GM19035 (cell line): Measurements from ENCODE around the gene HRC.
"Not testable (repeated sequence)": the region's sequence is repeated elsewhere in the genome, so short reads cannot be mapped to it uniquely, and the experiment has no call there.

ENCODE experiments used
- ATAC-seq: cut with Tn5 transposase; IDR thresholded peaks from one replicate; pipeline ENCODE4 v1.9.1; 2021; ENCODE audit not compliant: unreplicated experiment

HRC gene

GRCh38 chr19:49155005-49155819 is at the start of gene HRC:
TSS of gene HRC (minus strand) at chr19:49155396. CDS start at chr19:49155237, 159 bp downstream.
- no peak for ATAC-seq

GRCh38 chr19:49201042-49201441 is 45.8 kb upstream of the HRC start:
- ATAC-seq, result no peak

GRCh38 chr19:49200238-49200862 is 45.2 kb upstream of the HRC start:
- no peak for ATAC-seq

GRCh38 chr19:49196527-49197240 is 41.5 kb upstream of the HRC start:
- no peak for ATAC-seq

GRCh38 chr19:49194408-49194807 is 39.2 kb upstream of the HRC start:
- no peak for ATAC-seq

GRCh38 chr19:49193822-49194394 is 38.7 kb upstream of the HRC start:
- no peak for ATAC-seq

GRCh38 chr19:49190781-49191180 is 35.6 kb upstream of the HRC start:
- ATAC-seq, result no peak

- ATAC-seq, result no peak
Measured at GRCh38 chr19:49189259-49189658, 34.1 kb upstream of the HRC start.

GRCh38 chr19:49188626-49189200 is 33.5 kb upstream of the HRC start:
- no peak for ATAC-seq

GRCh38 chr19:49186108-49186507 is 30.9 kb upstream of the HRC start:
- no peak for ATAC-seq

GRCh38 chr19:49182848-49183375 is 27.7 kb upstream of the HRC start:
- no peak for ATAC-seq

GRCh38 chr19:49182010-49182847 is 27.0 kb upstream of the HRC start:
- ATAC-seq, result not testable (repeated sequence)

GRCh38 chr19:49180659-49181058 is 25.5 kb upstream of the HRC start:
- ATAC-seq, result no peak

GRCh38 chr19:49173198-49173597 is 18.0 kb upstream of the HRC start:
- no peak for ATAC-seq

- ATAC-seq, result no peak
Measured at GRCh38 chr19:49168421-49168820, 13.2 kb upstream of the HRC start.

GRCh38 chr19:49167857-49168409 is 12.7 kb upstream of the HRC start:
- ATAC-seq, result no peak

- no peak for ATAC-seq
Measured at GRCh38 chr19:49165865-49166301, 10.7 kb upstream of the HRC start.

GRCh38 chr19:49165111-49165750 is 10.0 kb upstream of the HRC start:
- no peak for ATAC-seq

GRCh38 chr19:49161987-49162386 is 6.8 kb upstream of the HRC start:
- no peak for ATAC-seq
